Common myeloid progenitor, CD34-positive (primary cell): ENCODE results near the gene KLB.
A peak's percentile ranks its signal among the peaks of the same experiment; 100 is the strongest.

Source experiments
- CTCF ChIA-PET: fragments of 350-600 bp; sonication (Branson Sonifier 250); formaldehyde crosslinking; loops from one replicate; lab custom pipeline; 2021; ENCODE audit warnings: antibody characterized with exemption; lab: Charles Lee
- POLR2A ChIA-PET: fragments of 350-600 bp; sonication (Branson Sonifier 250); formaldehyde crosslinking; loops from one replicate; lab custom pipeline; 2021; ENCODE audit warnings: antibody characterized with exemption; lab: Charles Lee
- DNase-seq, 3 donors: peaks; one replicate each; pipeline versions ENCODE4 v3.0.0 to v3.0.0-alpha.2; 2013
- H3K27ac ChIP-seq, 2 experiments: 1 replicate in 1 of 2; 2 replicates in 1 of 2; pipeline ENCODE4 v1.7.0; 2013; ENCODE audit warnings: inconsistent platforms in 2 of 2, low read length in 2 of 2, mild to moderate bottlenecking in 2 of 2, low read depth in 1 of 2, moderate library complexity in 1 of 2; ENCODE audit not compliant: severe bottlenecking in 2 of 2, insufficient read depth in 1 of 2, poor library complexity in 1 of 2
- H3K27me3 ChIP-seq, 5 experiments: replicated peaks in 2 of 5; 1 replicate in 3 of 5; 2 replicates in 2 of 5; pipeline versions ENCODE4 v1.6.1 to v1.7.0; 2013; ENCODE audit warnings: low read length in 4 of 5, mild to moderate bottlenecking in 2 of 5, moderate library complexity in 2 of 5, inconsistent platforms in 1 of 5; ENCODE audit not compliant: insufficient read depth in 5 of 5, control insufficient read depth in 4 of 5
- H3K36me3 ChIP-seq, 4 experiments: 1 replicate in 2 of 4; 2 replicates in 2 of 4; pipeline versions ENCODE4 v1.6.1 to v1.7.0; 2013; ENCODE audit warnings: low read length in 3 of 4, control low read depth in 1 of 4, mild to moderate bottlenecking in 1 of 4; ENCODE audit not compliant: control insufficient read depth in 4 of 4, insufficient read depth in 4 of 4
- H3K4me1 ChIP-seq, 4 experiments: 1 replicate in 3 of 4; 2 replicates in 1 of 4; pipeline versions ENCODE4 v1.6.1 to v1.7.1; 2013; ENCODE audit warnings: low read length in 3 of 4, mild to moderate bottlenecking in 3 of 4, control low read depth in 1 of 4, inconsistent platforms in 1 of 4, moderate library complexity in 1 of 4; ENCODE audit not compliant: control insufficient read depth in 4 of 4, insufficient read depth in 4 of 4; ENCODE audit errors: control extremely low read depth in 1 of 4
- H3K4me3 ChIP-seq, 7 experiments: 1 replicate in 4 of 7; 2 replicates in 3 of 7; pipeline versions ENCODE4 v1.5.1 to v1.7.0; 2013; ENCODE audit warnings: mild to moderate bottlenecking in 7 of 7, low read length in 6 of 7, moderate library complexity in 6 of 7, inconsistent platforms in 2 of 7, low read depth in 2 of 7, control low read depth in 1 of 7; ENCODE audit not compliant: insufficient read depth in 4 of 7, control insufficient read depth in 1 of 7; ENCODE audit errors: extremely low read depth in 1 of 7
- H3K9me3 ChIP-seq, 5 experiments: 1 replicate in 4 of 5; 2 replicates in 1 of 5; pipeline versions ENCODE4 v1.6.1 to v1.7.1; 2013; ENCODE audit warnings: low read length in 4 of 5, mild to moderate bottlenecking in 2 of 5, inconsistent platforms in 1 of 5, low read depth in 1 of 5, moderate library complexity in 1 of 5; ENCODE audit not compliant: control insufficient read depth in 4 of 5, insufficient read depth in 2 of 5; ENCODE audit errors: control extremely low read depth in 1 of 5
- WGBS: methylation state at CpG from one replicate; pipeline ENCODE4 v1.1.5; 2013; ENCODE audit not compliant: insufficient coverage; 5-methylcytosine and 5-hydroxymethylcytosine counted together

KLB gene

GRCh38 chr4:39433878-39434492, 27.3 kb downstream of the KLB start:
- DNase-seq = no peak
- POLR2A ChIA-PET = no interaction called here
- Histone ChIP-seq H3K4me1 (no peaks in the 10 kb centered on the region), H3K9me3 (no peaks in the 10 kb centered on the region), H3K27ac (no peak overlapping the region), H3K36me3 (no peaks in the 10 kb centered on the region), H3K27me3 (peaks cover 0 to 2% (median 0%) of the 10 kb centered on the region in 5 experiments), H3K4me3 (no peak overlapping the region)
- 95% methylated on average over 9 of the region's 11 CpGs for WGBS
- CTCF ChIA-PET = interaction anchor here (1.1 kb wide), 1 partner anchor 10 kb away, joined by 3 read pairs; no protein-coding TSS in a partner anchor

DNA sequence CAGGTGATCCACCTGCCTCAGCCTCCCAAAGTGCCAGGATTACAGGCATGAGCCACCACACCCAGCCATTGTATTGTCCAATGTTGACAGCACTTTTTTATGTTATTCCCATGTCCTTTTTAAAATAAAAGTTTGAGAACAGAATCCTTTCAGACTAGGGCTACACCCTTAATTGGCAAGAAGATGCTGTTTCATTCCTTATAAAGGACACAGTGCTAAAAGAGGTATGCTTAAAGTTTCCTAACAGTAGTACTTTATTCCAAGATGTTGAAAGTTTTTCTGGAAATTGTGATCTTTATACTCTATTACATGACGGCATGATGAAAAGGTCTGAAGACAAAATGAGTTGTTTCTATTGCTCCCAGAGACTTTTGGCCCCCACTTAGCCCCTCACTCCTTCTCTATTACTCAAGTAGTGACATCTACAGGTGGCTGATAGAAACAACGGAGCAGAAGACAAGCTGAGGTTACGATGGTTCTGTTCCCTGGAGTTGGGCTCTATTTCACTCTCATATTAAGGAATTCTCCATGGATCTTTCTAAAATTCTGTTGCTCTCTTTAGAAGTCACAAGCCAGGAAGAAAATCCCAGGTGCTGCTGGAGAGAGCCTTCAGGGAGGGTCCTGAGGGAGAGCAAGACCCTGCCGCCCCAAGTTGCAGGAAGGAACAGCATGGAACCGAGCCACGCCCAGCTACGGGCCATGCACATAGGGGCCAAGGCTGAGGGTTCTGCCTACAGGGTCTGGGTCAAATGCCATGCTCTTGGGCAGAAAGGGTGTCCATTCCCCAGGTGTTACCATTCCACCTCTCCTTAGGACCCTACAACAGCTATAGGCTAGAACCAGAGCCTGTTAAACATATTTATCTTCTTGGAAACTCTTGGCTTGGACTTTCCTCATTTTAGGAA, 29.2 kb downstream of the KLB start:
- no peak for DNase-seq
- ChIA-PET POLR2A (no interaction called here), CTCF (interaction anchor here (0.9 kb wide), 1 partner anchor 533 kb away, joined by 3 read pairs; no protein-coding TSS in a partner anchor)
- no peaks in the 10 kb centered on the region for H3K9me3 ChIP-seq
- no peak overlapping the region for H3K4me3 ChIP-seq
- no peak overlapping the region for H3K27ac ChIP-seq
- H3K4me1 ChIP-seq = no peaks in the 10 kb centered on the region
- peaks cover 0 to 2% (median 0%) of the 10 kb centered on the region in 5 experiments for H3K27me3 ChIP-seq
- H3K36me3 ChIP-seq = no peaks in the 10 kb centered on the region
- 77% methylated on average over 6 of the region's 7 CpGs for WGBS

DNA sequence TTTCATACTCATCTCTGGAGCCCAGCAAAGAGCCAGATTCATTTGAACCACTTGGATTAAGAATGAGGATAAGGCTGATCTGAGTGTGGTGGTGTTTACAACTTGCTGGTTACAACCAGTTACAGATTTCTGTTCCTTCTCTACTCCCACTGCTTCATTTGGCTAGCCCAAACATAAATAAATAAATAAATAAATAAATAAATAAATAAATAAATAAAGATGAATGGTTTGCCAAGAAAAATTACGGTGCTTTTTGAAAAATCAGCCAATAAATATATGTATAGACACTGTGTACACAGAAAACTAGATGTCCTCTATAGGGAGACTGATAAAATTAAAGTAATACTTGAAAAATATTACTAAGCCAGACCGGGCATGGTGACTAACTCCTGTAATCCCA, 34.9 kb downstream of the KLB start:
- Histone ChIP-seq H3K27me3 (peaks cover 0 to 2% (median 0%) of the 10 kb centered on the region in 5 experiments), H3K27ac (no peak overlapping the region), H3K36me3 (no peaks in the 10 kb centered on the region), H3K9me3 (no peaks in the 10 kb centered on the region), H3K4me3 (no peak overlapping the region), H3K4me1 (peaks cover 0 to 2% (median 1%) of the 10 kb centered on the region in 4 experiments)
- no peak for DNase-seq
- 100% methylated on average over 1 of the region's 2 CpGs for WGBS
- POLR2A ChIA-PET = interaction anchor here (0.7 kb wide), 1 partner anchor 17 kb away, joined by 3 read pairs; the partner anchor contains the start of gene LIAS
- CTCF ChIA-PET = no interaction called here

GRCh38 chr4:39442998-39443397, 36.3 kb downstream of the KLB start:
- H3K36me3 ChIP-seq = no peaks in the 10 kb centered on the region
- CTCF ChIA-PET = no interaction called here
- peaks cover 0 to 13% (median 6%) of the 10 kb centered on the region in 4 experiments for H3K4me1 ChIP-seq
- no peak overlapping the region for H3K4me3 ChIP-seq
- no peak overlapping the region for H3K27ac ChIP-seq
- H3K9me3 ChIP-seq = no peaks in the 10 kb centered on the region
- DNase-seq = no peak
- H3K27me3 ChIP-seq = peaks cover 0 to 2% (median 0%) of the 10 kb centered on the region in 5 experiments
- POLR2A ChIA-PET = no interaction called here
- WGBS = 100% methylated on average over 1 of the region's 4 CpGs

- peak overlapping the region in 2 of 7 experiments; percentile 67 to 78 for H3K4me3 ChIP-seq
- no peak for DNase-seq
- ChIA-PET CTCF (interaction anchor here (0.7 kb wide), 2 partner anchors 16 to 35 kb away, joined by 3 read pairs; no protein-coding TSS in a partner anchor), POLR2A (interaction anchor here (0.6 kb wide), 1 partner anchor 13 kb away, joined by 3 read pairs; the partner anchor contains the start of gene LIAS)
- peaks cover 3 to 17% (median 10%) of the 10 kb centered on the region in 4 experiments for H3K36me3 ChIP-seq
- H3K27ac ChIP-seq = no peak overlapping the region
- H3K4me1 ChIP-seq = peaks cover 0 to 13% (median 6%) of the 10 kb centered on the region in 4 experiments
- peaks cover 0 to 2% (median 0%) of the 10 kb centered on the region in 5 experiments for H3K27me3 ChIP-seq
- 91% methylated on average over 20 of the region's 20 CpGs for WGBS
- H3K9me3 ChIP-seq = no peaks in the 10 kb centered on the region
Measured at GRCh38 chr4:39446483-39446841, 39.7 kb downstream of the KLB start.

- 9% methylated on average over 59 of the region's 61 CpGs for WGBS
Measured at GRCh38 chr4:39446842-39447573, 40.3 kb downstream of the KLB start.

More at GRCh38 chr4:39446842-39447573, 40.3 kb downstream of the KLB start:
- POLR2A ChIA-PET = interaction anchor here (0.5 to 0.6 kb wide), 2 partner anchors 12 to 403 kb away, joined by 3 read pairs; partner anchors contain the start of gene LIAS
- Histone ChIP-seq H3K27ac (no peak overlapping the region), H3K4me1 (peaks cover 0 to 13% (median 6%) of the 10 kb centered on the region in 4 experiments), H3K36me3 (peaks cover 5 to 22% (median 14%) of the 10 kb centered on the region in 4 experiments), H3K27me3 (peaks cover 0 to 2% (median 0%) of the 10 kb centered on the region in 5 experiments), H3K9me3 (no peaks in the 10 kb centered on the region), H3K4me3 (peak overlapping the region in 5 of 7 experiments; percentile 25 to 78 (median 67))
- peak; percentile 69 to 93 (median 90) for DNase-seq
- CTCF ChIA-PET = interaction anchor here (0.7 kb wide), 1 partner anchor 17 kb away, joined by 3 read pairs; no protein-coding TSS in a partner anchor
